ENCODE data around the gene KCNQ1OT1. TPM values are rescaled to one million over a fixed set of nuclear protein-coding genes. Genes with fewer than 3 reads are reported as not detected.

KCNQ1OT1 gene
- total RNA-seq, 1 donor from 2014 or later, result 2.3 TPM

DNA sequence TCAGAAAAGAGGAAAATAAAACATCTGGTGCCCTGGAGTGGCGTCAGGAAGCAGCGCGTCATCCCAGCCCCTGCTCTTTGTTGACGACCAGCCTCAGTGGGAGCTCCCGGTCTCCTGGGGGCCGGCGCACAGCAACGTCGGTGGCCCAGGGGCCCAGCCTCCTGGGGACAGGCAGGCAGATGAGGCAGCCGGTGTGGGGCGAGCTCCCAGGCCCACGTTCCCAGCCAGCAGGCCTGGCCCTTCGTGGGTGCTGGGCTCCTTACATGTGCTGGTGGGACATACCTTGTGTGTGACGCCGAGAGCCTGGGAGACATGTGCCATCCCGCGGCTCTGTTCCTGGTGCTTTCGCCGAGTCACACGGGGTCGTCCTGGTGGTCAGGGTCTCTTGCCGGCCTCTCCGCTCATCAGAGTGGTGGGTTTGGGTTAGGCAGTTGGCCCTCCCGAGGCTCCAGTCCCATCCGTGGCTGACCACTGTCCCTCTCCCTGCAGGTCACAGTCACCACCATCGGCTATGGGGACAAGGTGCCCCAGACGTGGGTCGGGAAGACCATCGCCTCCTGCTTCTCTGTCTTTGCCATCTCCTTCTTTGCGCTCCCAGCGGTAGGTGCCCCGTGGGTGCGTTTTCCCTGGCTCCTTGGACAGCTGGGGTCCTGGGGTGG lies 116.7 kb downstream of the KCNQ1OT1 start:
- H3K4me3 Mint-ChIP-seq, result no peak overlapping the region
- Histone ChIP-seq H2AFZ (replicated peaks) (no peak overlapping the region), H3K4me3 (no peak overlapping the region), H3K9me3 (ENCODE audit: low read depth) (no peaks in the 10 kb centered on the region), H4K20me1 (ENCODE audit: low read depth) (no peaks in the 10 kb centered on the region), H3K79me2 (ENCODE audit: low read depth) (no peaks in the 10 kb centered on the region), H3K27ac (no peak overlapping the region), H3K9ac (no peak overlapping the region), H3F3A (ENCODE audit: low read depth) (no peaks in the 10 kb centered on the region), H3K27me3 (peaks cover 18% of the 10 kb centered on the region), H3K4me2 (no peak overlapping the region), H3K4me1 (no peaks in the 10 kb centered on the region), H3K36me3 (no peaks in the 10 kb centered on the region)
- no peaks in the 10 kb centered on the region for H3K36me3 Mint-ChIP-seq
- H3K27me3 Mint-ChIP-seq (ENCODE audit: insufficient read depth, low read depth), result peaks cover 9% of the 10 kb centered on the region
- no peak for DNase-seq (ENCODE audit: low spot score)
- no peak for TF ChIP-seq EZH2 (IDR thresholded peaks at IDR 0.05)
- TF ChIP-seq, protein P1, sequence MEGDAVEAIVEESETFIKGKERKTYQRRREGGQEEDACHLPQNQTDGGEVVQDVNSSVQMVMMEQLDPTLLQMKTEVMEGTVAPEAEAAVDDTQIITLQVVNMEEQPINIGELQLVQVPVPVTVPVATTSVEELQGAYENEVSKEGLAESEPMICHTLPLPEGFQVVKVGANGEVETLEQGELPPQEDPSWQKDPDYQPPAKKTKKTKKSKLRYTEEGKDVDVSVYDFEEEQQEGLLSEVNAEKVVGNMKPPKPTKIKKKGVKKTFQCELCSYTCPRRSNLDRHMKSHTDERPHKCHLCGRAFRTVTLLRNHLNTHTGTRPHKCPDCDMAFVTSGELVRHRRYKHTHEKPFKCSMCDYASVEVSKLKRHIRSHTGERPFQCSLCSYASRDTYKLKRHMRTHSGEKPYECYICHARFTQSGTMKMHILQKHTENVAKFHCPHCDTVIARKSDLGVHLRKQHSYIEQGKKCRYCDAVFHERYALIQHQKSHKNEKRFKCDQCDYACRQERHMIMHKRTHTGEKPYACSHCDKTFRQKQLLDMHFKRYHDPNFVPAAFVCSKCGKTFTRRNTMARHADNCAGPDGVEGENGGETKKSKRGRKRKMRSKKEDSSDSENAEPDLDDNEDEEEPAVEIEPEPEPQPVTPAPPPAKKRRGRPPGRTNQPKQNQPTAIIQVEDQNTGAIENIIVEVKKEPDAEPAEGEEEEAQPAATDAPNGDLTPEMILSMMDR (IDR thresholded peaks at IDR 0.05), result no peak
- no peak for TF ChIP-seq EZH2phosphoT487 (IDR thresholded peaks at IDR 0.05)
- peaks cover 3% of the 10 kb centered on the region for H3K4me1 Mint-ChIP-seq
- no peak overlapping the region for H3K27ac Mint-ChIP-seq
- H3K9me3 Mint-ChIP-seq, result no peaks in the 10 kb centered on the region

DNA sequence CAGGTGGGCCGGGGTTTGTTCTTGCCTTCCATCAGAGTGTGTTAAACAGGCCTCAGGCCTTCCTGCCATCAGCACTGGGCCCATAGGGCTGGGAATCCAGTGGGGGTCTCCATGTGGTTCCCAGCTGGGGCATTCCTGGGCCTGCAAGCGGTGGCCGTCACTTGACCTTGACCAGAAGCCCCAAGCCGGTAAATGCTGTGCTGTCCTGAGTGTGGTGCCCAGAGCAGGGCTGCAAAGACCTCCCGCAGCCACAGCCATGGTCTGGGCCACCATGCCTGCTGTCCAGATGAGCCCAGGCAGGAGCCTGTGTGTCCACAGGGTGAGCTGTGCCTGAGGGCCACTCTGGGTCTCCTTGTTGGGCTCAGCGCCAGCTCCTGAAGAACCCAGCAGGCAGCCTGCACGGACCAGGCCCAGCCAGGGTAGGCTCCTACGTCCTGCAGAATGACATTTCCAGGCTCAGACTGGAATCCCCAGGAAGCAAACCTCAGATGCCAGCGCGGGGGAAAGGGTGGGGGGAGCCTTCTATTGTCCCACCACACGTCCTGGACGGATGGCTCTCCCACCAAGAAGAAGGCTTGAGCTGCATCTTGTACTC lies 117.3 kb downstream of the KCNQ1OT1 start:
- TF ChIP-seq, protein P1 (IDR thresholded peaks at IDR 0.05), result no peak
- TF ChIP-seq EZH2 (IDR thresholded peaks at IDR 0.05) (no peak), EZH2phosphoT487 (IDR thresholded peaks at IDR 0.05) (no peak)
- Mint-ChIP-seq H3K4me3 (no peak overlapping the region), H3K27me3 (ENCODE audit: insufficient read depth, low read depth) (peaks cover 8% of the 10 kb centered on the region), H3K4me1 (peaks cover 3% of the 10 kb centered on the region), H3K36me3 (no peaks in the 10 kb centered on the region), H3K27ac (no peak overlapping the region), H3K9me3 (no peaks in the 10 kb centered on the region)
- Histone ChIP-seq H4K20me1 (ENCODE audit: low read depth) (no peaks in the 10 kb centered on the region), H3K4me3 (no peak overlapping the region), H3F3A (ENCODE audit: low read depth) (no peaks in the 10 kb centered on the region), H3K9me3 (ENCODE audit: low read depth) (no peaks in the 10 kb centered on the region), H3K9ac (no peak overlapping the region), H2AFZ (replicated peaks) (no peak overlapping the region), H3K4me2 (no peak overlapping the region), H3K36me3 (no peaks in the 10 kb centered on the region), H3K27me3 (peaks cover 18% of the 10 kb centered on the region), H3K4me1 (no peaks in the 10 kb centered on the region), H3K27ac (no peak overlapping the region), H3K79me2 (ENCODE audit: low read depth) (no peaks in the 10 kb centered on the region)
- peak; percentile 43 for DNase-seq (ENCODE audit: low spot score)

DNA sequence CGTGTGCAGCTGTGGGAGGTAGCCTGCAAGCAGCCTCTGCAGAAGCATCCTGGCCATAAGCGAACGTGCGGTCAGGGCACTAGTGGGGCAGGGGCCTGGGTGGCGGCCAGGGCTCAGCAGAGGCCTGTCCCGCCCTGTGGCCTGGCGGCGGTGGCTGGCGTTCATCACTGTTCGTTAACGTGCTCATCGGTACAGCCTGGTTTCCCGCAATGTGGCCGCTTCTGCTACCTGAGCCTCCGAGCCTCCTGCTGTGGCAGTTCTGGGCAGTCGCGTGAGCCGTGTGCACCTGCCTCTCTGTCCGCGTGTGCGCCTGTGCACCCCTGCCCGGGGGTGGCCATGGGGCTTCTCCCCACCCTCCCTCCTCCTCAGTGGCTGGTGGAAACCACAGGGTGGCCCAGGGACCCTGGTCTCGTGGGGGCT lies 117.9 kb downstream of the KCNQ1OT1 start:
- no peak overlapping the region for H3K9ac ChIP-seq
- no peaks in the 10 kb centered on the region for H3K4me1 ChIP-seq
- no peak overlapping the region for H3K4me3 ChIP-seq
- H3K4me2 ChIP-seq, result no peak overlapping the region
- peaks cover 14% of the 10 kb centered on the region for H3K27me3 ChIP-seq
- no peaks in the 10 kb centered on the region for H3K36me3 ChIP-seq
- H3K79me2 ChIP-seq (ENCODE audit: low read depth), result no peaks in the 10 kb centered on the region
- Mint-ChIP-seq H3K27me3 (ENCODE audit: insufficient read depth, low read depth) (peaks cover 5% of the 10 kb centered on the region), H3K4me1 (peaks cover 3% of the 10 kb centered on the region), H3K27ac (no peak overlapping the region), H3K36me3 (no peaks in the 10 kb centered on the region), H3K9me3 (no peaks in the 10 kb centered on the region), H3K4me3 (no peak overlapping the region)
- no peaks in the 10 kb centered on the region for H4K20me1 ChIP-seq (ENCODE audit: low read depth)
- H3K9me3 ChIP-seq (ENCODE audit: low read depth), result no peaks in the 10 kb centered on the region
- DNase-seq (ENCODE audit: low spot score), result no peak
- TF ChIP-seq EZH2phosphoT487 (IDR thresholded peaks at IDR 0.05), result no peak
- TF ChIP-seq, protein P1 (IDR thresholded peaks at IDR 0.05), result no peak
- no peak for TF ChIP-seq EZH2 (IDR thresholded peaks at IDR 0.05)
- no peaks in the 10 kb centered on the region for H3F3A ChIP-seq (ENCODE audit: low read depth)
- no peak overlapping the region for H2AFZ ChIP-seq (replicated peaks)
- H3K27ac ChIP-seq, result no peak overlapping the region
